HK-2 (cell line): ENCODE data around the gene VENTX.

Source experiments
- DNase-seq: peaks from one replicate; pipeline ENCODE4 v3.0.0-alpha.2; 2018; ENCODE audit not compliant: unreplicated experiment

Gene VENTX

DNA sequence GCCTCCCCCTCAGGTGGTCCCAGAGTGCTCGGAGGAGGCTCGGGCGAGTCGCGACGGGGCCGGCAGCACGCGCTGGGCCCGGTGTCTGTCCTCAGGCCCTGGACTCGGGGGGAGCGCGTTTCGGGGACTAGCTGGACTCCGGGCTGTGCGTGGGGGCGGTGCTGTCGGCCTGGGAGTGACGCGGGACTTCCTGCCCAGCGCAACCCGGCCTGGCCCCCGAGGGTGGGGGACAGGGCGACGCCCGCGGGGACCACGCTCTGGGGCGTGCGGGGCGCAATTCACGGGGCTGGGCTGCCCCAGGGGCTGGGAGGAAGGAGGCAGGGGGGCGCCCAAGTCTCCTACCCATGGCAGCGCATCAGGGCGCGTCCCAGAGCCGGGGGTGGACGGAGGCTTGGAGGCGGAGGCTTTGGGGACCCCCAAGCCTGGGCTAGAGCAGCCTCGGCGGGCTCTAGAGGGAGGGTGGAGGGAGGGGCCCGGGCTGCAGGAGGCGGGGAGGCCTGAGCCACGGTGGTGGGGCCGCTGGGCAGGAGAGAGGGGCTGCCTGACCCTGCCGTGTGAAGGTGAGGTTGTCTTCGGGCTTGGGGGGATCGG lies 2.3 kb upstream of the VENTX start:
- no peak for DNase-seq

- DNase-seq: no peak
Measured at GRCh38 chr10:133235932-133236331, 1.7 kb upstream of the VENTX start.

- no peak for DNase-seq
Measured at GRCh38 chr10:133236401-133237240, 1.0 kb upstream of the VENTX start.

- DNase-seq: no peak
Measured at GRCh38 chr10:133237241-133237587, 441 bp upstream of the VENTX start.

DNA sequence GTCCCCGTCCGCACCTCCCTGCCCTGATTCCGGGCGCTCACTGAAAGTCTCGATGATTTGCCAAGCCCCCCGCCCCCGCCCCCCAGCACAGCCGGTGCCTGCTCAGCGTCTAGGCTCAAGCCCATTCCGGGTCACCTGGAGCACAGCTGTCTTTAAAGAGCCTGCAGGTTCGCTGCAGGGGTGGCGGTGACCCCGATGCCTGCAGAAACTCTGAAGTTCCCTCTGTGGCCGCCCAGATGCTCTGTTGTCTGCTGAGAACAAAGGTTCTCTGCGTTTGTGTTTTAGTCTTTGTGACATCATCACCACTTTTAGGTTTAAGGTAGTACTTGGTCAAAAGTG lies 780 bp downstream of the VENTX start:
- no peak for DNase-seq

DNA sequence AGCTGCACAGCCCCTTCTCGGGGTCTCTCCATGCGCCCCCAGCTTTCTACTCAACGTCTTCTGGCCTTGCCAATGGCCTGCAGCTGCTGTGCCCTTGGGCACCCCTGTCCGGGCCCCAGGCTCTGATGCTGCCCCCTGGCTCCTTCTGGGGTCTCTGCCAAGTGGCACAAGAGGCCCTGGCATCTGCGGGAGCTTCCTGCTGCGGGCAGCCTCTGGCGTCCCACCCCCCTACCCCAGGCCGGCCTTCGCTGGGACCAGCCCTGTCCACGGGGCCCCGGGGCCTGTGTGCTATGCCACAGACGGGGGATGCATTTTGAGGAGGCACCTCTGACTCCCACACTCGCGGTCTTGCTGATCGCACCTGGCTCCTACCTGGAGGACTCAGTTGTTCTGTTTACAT lies 2.3 kb downstream of the VENTX start:
- DNase-seq: no peak

DNA sequence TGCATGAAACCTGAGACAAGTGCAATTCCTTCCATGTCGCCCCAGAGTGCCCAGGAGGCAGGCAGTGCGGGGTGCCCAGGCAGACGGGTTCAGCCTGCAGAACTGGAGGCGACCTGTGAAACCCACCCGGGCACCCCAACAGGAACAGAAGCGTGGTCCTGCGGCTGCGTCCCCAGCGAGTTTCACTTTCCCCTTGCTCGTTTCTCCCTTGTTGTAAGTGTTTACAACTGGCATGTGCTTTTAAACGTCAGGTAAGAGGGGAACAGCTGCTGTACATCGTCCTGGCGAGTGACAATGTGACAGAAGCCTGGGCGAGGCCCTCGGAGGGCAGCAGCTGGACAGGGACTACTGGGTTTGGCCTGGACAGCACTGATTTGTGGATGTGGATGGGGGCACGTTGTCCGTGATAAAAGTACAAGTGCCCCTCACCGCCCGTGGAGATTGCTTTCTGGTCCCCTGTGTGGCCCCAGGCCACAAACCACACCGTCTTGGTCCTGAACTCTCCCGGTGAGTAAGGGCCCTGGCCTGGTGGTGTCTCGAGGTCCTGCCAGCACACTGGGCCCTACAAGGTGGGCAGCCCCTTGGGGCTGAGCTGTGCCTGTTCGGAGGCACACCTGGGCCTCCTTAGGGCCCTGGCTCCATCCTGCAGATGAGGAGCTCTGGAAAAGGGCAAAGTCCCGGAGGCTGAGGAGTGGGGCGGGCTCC lies 4.0 kb downstream of the VENTX start:
- no peak for DNase-seq

DNA sequence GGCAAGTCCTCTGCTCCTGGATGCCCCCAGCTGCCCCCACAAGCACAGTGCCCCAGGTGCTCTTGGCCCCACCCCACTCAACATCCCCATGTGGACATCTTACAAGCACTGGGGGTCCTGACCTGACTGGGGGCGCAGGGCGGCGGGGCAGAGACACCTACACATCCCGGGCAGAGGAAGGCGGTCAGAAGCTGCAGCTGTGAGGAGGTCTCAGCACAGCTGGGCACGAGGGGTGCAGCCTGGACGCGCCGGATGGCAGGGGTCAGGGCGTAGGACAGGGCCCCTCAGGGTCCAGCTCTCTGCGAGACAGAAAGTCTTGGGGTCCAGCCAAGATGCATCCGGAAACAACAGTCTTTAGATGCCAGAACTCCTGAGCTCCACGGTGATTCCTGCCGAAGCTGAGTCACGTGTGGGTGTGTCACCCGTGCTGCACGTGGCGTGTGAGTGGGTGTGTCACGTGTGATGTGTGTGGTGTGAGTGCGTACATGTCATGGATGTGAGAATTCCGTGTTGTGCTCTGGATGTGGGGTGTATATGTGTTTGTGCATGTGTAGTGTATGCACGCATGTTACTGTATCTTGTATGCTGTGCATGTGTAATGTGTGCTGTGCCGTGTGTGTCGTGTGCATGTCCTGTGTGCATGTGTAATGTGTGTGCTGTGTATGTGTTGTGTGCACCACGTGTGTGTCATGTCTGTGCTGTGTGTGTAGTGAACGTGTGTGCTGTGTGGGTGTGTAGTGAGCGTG lies 5.1 kb downstream of the VENTX start:
- no peak for DNase-seq

- no peak for DNase-seq
Measured at GRCh38 chr10:133243593-133243992, 5.9 kb downstream of the VENTX start.

DNA sequence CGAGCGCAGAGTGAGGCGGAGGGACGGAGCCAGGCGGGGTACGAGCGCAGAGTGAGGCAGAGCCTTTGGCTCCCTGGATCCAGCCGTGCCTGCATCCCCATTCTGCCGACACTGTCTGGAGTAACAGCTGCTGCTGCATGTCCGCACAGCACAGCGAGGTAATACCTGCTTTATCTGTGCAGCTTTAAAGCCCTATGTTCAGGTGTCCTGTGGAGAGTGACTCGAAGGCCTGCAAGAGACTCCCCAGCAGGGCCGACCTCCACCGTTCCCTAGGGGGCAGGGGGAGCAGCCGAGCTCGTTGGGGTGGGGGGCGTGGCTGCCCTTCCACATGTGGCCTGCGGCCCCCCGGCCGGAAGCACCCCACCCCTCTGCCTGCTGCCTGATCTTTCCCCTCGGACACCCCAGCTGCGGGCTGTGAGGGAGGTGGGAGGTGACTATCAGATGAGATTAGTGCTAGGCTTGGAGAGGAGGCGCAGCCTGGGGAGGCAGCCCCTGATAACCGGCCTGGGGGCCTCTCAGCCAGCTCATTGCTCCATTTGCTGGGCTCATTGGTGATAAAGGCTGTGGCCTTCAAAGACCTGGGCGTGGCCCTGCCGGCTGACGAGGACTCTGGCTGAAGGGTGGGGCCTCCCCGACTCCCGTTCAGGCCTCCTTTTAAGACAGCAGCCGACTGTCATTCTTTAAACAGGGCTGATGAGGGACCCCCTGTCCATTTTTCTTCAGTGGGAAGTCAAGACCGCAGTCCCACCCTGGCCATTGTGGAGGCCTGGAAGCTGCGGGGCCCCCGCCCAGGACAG lies 8.0 kb downstream of the VENTX start:
- DNase-seq: no peak

DNA sequence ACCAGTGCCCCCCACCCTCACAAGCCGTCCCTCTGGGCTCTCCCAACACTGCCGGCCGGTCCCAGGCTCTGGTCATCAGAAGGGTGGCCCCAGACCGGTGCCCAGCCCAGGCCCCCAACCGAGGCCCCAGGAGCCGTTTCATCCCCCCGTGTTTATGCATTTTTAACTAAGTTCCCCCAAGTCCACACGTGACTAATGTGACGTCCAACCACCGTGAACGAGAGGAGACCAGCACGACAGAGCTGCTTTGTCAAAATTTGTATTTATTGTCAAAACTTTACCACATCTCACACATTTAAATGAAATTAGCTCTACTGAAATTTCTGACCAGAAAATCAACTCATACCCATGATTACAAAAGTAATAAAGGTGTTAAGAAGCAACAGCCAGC lies 8.6 kb downstream of the VENTX start:
- no peak for DNase-seq

- DNase-seq: no peak
Measured at GRCh38 chr10:133247681-133248333, 10.2 kb downstream of the VENTX start.

- no peak for DNase-seq
Measured at GRCh38 chr10:133248334-133248715, 10.7 kb downstream of the VENTX start.

GRCh38 chr10:133249094-133249780 lies 11.6 kb downstream of the VENTX start:
- DNase-seq: no peak

DNA sequence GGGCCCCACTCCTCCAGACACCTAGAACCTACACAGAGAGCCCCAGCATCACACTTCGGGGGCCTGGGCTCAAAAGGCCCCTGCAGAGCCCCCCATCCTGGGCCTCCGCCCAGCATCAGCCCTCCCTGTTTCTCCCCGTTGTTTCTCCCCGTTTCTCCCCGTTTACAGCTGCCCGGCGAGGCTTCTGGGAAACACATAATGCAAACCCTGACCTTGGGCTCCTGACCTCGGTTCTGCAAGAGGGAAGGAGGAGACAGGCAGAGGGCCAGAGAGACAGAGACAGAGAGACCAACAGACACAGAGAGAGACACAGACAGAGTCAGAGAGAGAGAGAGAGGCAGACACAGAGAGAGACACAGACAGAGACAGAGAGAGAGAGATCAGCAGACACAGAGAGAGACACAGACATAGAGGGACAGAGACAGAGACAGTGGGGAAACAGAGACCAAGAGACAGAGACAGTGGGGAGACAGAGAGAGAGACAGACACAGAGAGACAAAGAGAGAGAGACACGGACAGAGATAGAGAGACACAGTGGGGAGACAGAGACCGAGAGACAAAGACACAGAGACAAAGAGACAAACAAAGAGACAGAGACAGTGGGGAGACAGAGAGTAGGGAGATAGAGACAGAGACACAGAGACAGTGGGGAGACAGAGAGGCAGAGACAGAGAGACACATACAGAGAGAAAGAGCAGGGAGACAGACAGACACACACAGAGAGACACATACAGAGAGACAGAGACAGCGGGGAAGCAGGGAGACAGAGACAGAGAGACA lies 12.5 kb downstream of the VENTX start:
- DNase-seq: no peak

DNA sequence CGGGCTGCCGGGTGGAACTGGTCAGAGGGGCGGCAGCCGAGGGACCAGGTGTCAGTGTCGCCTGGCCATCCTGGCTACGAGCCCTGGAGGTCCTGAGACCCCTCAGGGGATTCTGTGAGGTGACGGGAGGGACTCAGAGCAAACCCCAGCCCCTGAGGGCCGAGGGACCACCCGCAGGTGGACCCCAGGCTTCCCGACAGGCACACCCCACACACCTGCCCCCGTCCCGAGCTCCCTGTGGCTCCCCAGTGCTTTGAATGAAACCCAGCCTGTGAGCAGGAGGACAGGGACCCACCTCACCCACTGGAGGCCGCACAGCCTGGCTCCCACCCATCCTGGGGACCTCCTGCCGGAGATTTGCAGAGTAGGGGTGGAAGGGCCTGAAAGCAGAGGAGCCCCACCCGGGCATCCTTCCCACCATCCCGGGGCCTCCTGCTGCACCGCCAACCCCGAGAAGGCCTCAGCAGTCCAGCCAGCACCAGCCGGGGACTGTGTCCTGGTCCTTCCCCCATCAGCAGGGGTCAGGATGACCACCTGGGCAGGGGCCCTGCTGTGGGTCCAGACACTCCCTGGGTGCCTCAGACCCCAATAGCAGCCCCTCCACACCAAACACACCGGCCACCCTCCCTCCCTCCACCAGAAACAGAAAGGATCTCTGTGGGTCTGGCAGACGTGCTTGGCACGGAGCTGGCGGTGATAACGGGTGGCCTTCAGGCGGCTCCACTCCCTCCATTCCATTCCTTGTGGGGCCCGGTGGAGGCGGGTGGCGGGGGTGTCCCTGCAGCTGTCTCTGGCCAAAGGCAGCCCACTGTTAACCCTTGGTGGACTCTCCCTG lies 13.9 kb downstream of the VENTX start:
- DNase-seq: no peak

- no peak for DNase-seq
Measured at GRCh38 chr10:133252223-133252552, 14.5 kb downstream of the VENTX start.

- DNase-seq: no peak
Measured at GRCh38 chr10:133253361-133253955, 15.8 kb downstream of the VENTX start.
